Measurements from ENCODE around the gene ASTN2. TPM values are rescaled to one million over a fixed set of nuclear protein-coding genes. Genes with fewer than 3 reads are reported as not detected.

The ASTN2 gene
- total and polyA plus RNA-seq, 10 of the 15 experiments (the other 5 are each of a cell fraction or from before 2014, with no cell fraction given), result 1.4 to 15.7 (median 7.0) TPM

- H3K4me2 ChIP-seq (ENCODE audit: control insufficient read depth, insufficient read depth), result no peak overlapping the region
- DNase-seq (ENCODE audit: low read depth, low spot score) (no peak), FAIRE-seq (no peak), ATAC-seq (no peak)
- H3K9ac ChIP-seq (ENCODE audit: control insufficient read depth, insufficient read depth, low read length), result no peak overlapping the region
- H4K20me1 ChIP-seq (ENCODE audit: control insufficient read depth, insufficient read depth), result no peaks in the 10 kb centered on the region
- intact Hi-C loops (cut with micrococcal nuclease; ENCODE audit: unreplicated experiment), result loop anchor here (5.0 to 10.0 kb wide), 5 partner anchors 77 to 903 kb away; no protein-coding TSS in a partner anchor
- POLR2A ChIA-PET, result no interaction called here
- BruUV-seq (replicated peaks), result no TSS peak
- in situ Hi-C loops (cut with MboI), result no loop called here
- H3K9me3 ChIP-seq (replicated peaks; ENCODE audit: control insufficient read depth, insufficient read depth, low read length), result no peaks in the 10 kb centered on the region
- no peaks in the 10 kb centered on the region for H3K4me1 ChIP-seq (ENCODE audit: control insufficient read depth, insufficient read depth, low read length)
- SMC1A ChIA-PET (ENCODE audit: uncharacterized antibody, unreplicated experiment), result no interaction called here
- H3K79me2 ChIP-seq (ENCODE audit: control insufficient read depth, insufficient read depth, low read length), result no peaks in the 10 kb centered on the region
- RAD21 ChIA-PET (ENCODE audit: unreplicated experiment), result no interaction called here
- H3K4me3 ChIP-seq, result no peak overlapping the region
- TF ChIP-seq MAX (IDR thresholded peaks at IDR 0.05; ENCODE audit: low read depth, low read length) (no peak), CREB1 (IDR thresholded peaks at IDR 0.05; ENCODE audit: low read depth) (no peak), MEF2B (IDR thresholded peaks at IDR 0.05; ENCODE audit: partially characterized antibody, poor library complexity, severe bottlenecking) (no peak)
- H3K27ac ChIP-seq (ENCODE audit: control insufficient read depth, insufficient read depth), result no peak overlapping the region
- H3K36me3 ChIP-seq (ENCODE audit: control insufficient read depth in 2 of 2, insufficient read depth in 2 of 2, low read length in 1 of 2), result no peaks in the 10 kb centered on the region
- no peaks in the 10 kb centered on the region for H3K27me3 ChIP-seq (replicated peaks in 1 of 2; ENCODE audit: control insufficient read depth in 2 of 2, insufficient read depth in 2 of 2, low read length in 1 of 2)
- WGBS (ENCODE audit: insufficient coverage, insufficient replicate concordance, low lambda C conversion rate, missing lambda C conversion rate), result 26% methylated on average over 6 of the region's 6 CpGs
- H2AFZ ChIP-seq (ENCODE audit: control insufficient read depth, low read depth, low read length), result no peak overlapping the region
- CTCF ChIA-PET, result interaction anchor here (0.8 to 2.4 kb wide), 6 partner anchors 8 to 143 kb away, joined by 3 to 13 read pairs (median 4); no protein-coding TSS in a partner anchor
These were observed 919.1 kb downstream of the ASTN2 start for GRCh38 chr9:116495725-116496124.

GRCh38 chr9:116494815-116495634 lies 919.8 kb downstream of the ASTN2 start:
- ChIA-PET CTCF (interaction anchor here (0.8 to 2.4 kb wide), 5 partner anchors 9 to 143 kb away, joined by 3 to 13 read pairs (median 4); no protein-coding TSS in a partner anchor), SMC1A (ENCODE audit: uncharacterized antibody, unreplicated experiment) (interaction anchor here (1.3 kb wide), 1 partner anchor 85 kb away, joined by 3 read pairs; no protein-coding TSS in a partner anchor), RAD21 (ENCODE audit: unreplicated experiment) (no interaction called here), POLR2A (no interaction called here)
- in situ Hi-C loops (cut with MboI), result no loop called here
- no peaks in the 10 kb centered on the region for H3K4me1 ChIP-seq (ENCODE audit: control insufficient read depth, insufficient read depth, low read length)
- no peaks in the 10 kb centered on the region for H3K79me2 ChIP-seq (ENCODE audit: control insufficient read depth, insufficient read depth, low read length)
- no TSS peak for BruUV-seq (replicated peaks)
- intact Hi-C loops (cut with micrococcal nuclease; ENCODE audit: unreplicated experiment), result loop anchor here (5.0 to 10.0 kb wide), 5 partner anchors 77 to 903 kb away; no protein-coding TSS in a partner anchor
- no peak overlapping the region for H3K4me3 ChIP-seq
- no peak overlapping the region for H2AFZ ChIP-seq (ENCODE audit: control insufficient read depth, low read depth, low read length)
- peak; percentile 89 for FAIRE-seq
- WGBS (ENCODE audit: insufficient coverage, insufficient replicate concordance, low lambda C conversion rate, missing lambda C conversion rate), result 40% methylated on average over 5 of the region's 5 CpGs
- no peaks in the 10 kb centered on the region for H3K36me3 ChIP-seq (ENCODE audit: control insufficient read depth in 2 of 2, insufficient read depth in 2 of 2, low read length in 1 of 2)
- H3K4me2 ChIP-seq (ENCODE audit: control insufficient read depth, insufficient read depth), result no peak overlapping the region
- H3K9me3 ChIP-seq (replicated peaks; ENCODE audit: control insufficient read depth, insufficient read depth, low read length), result no peaks in the 10 kb centered on the region
- ATAC-seq, result peak; percentile 82
- H3K27ac ChIP-seq (ENCODE audit: control insufficient read depth, insufficient read depth), result no peak overlapping the region
- H4K20me1 ChIP-seq (ENCODE audit: control insufficient read depth, insufficient read depth), result no peaks in the 10 kb centered on the region
- H3K9ac ChIP-seq (ENCODE audit: control insufficient read depth, insufficient read depth, low read length), result no peak overlapping the region
- H3K27me3 ChIP-seq (replicated peaks in 1 of 2; ENCODE audit: control insufficient read depth in 2 of 2, insufficient read depth in 2 of 2, low read length in 1 of 2), result no peaks in the 10 kb centered on the region
- TF ChIP-seq RAD21 (IDR thresholded peaks at IDR 0.05; ENCODE audit: insufficient read depth, low read depth, low read length) (peak; percentile 55), CTCF (IDR thresholded peaks at IDR 0.05 in 2 of 3, conservative IDR thresholded peaks at IDR 0.05 in 1 of 3; ENCODE audit: control insufficient read depth in 2 of 3, extremely low read depth in 1 of 3, insufficient read depth in 1 of 3, low read depth in 3 of 3, low read length in 3 of 3) (peak; percentile 60 to 79 (median 77)), MEF2B (IDR thresholded peaks at IDR 0.05; ENCODE audit: partially characterized antibody, poor library complexity, severe bottlenecking) (no peak), SMC3 (IDR thresholded peaks at IDR 0.05; ENCODE audit: borderline replicate concordance, low read length) (peak; percentile 62; the same call in 1 of the 2 replicates), RELB (IDR thresholded peaks at IDR 0.05; ENCODE audit: low read depth) (no peak)
- no peak for DNase-seq (ENCODE audit: low read depth, low spot score)
